ENCODE results near the gene INVS.

The INVS gene

GRCh38 chr9:100240512-100240911, 141.5 kb downstream of the INVS start:
- no peak for DNase-seq (ENCODE audit: low read depth in 3 of 3, low spot score in 1 of 3)

GRCh38 chr9:100267211-100267610, 168.2 kb downstream of the INVS start:
- DNase-seq (ENCODE audit: low read depth in 3 of 3, low spot score in 1 of 3) = no peak

- no peak for DNase-seq (ENCODE audit: low read depth in 3 of 3, low spot score in 1 of 3)
Measured at GRCh38 chr9:100268271-100268670, 169.2 kb downstream of the INVS start.

GRCh38 chr9:100269656-100270055, 170.6 kb downstream of the INVS start:
- DNase-seq (ENCODE audit: low read depth in 3 of 3, low spot score in 1 of 3) = no peak

- no peak for DNase-seq (ENCODE audit: low read depth in 3 of 3, low spot score in 1 of 3)
Measured at GRCh38 chr9:100277166-100277979, 178.3 kb downstream of the INVS start.

GRCh38 chr9:100281066-100281465, 182.0 kb downstream of the INVS start:
- no peak for DNase-seq (ENCODE audit: low read depth in 3 of 3, low spot score in 1 of 3)

GRCh38 chr9:100281676-100282387, 182.8 kb downstream of the INVS start:
- no peak for DNase-seq (ENCODE audit: low read depth in 3 of 3, low spot score in 1 of 3)

- no peak for DNase-seq (ENCODE audit: low read depth in 3 of 3, low spot score in 1 of 3)
Measured at GRCh38 chr9:100282388-100282719, 183.3 kb downstream of the INVS start.

GRCh38 chr9:100284247-100284646, 185.2 kb downstream of the INVS start:
- no peak for DNase-seq (ENCODE audit: low read depth in 3 of 3, low spot score in 1 of 3)

- no peak for DNase-seq (ENCODE audit: low read depth in 3 of 3, low spot score in 1 of 3)
Measured at GRCh38 chr9:100285080-100285479, 186.0 kb downstream of the INVS start.

GRCh38 chr9:100285601-100286000, 186.6 kb downstream of the INVS start:
- no peak for DNase-seq (ENCODE audit: low read depth in 3 of 3, low spot score in 1 of 3)

GRCh38 chr9:100286257-100286656, 187.2 kb downstream of the INVS start:
- no peak for DNase-seq (ENCODE audit: low read depth in 3 of 3, low spot score in 1 of 3)

GRCh38 chr9:100287186-100287585, 188.1 kb downstream of the INVS start:
- no peak for DNase-seq (ENCODE audit: low read depth in 3 of 3, low spot score in 1 of 3)

- no peak for DNase-seq (ENCODE audit: low read depth in 3 of 3, low spot score in 1 of 3)
Measured at GRCh38 chr9:100290714-100291113, 191.7 kb downstream of the INVS start.

- no peak for DNase-seq (ENCODE audit: low read depth in 3 of 3, low spot score in 1 of 3)
Measured at GRCh38 chr9:100292414-100292813, 193.4 kb downstream of the INVS start.

GRCh38 chr9:100294341-100294740, 195.3 kb downstream of the INVS start:
- DNase-seq (ENCODE audit: low read depth in 3 of 3, low spot score in 1 of 3) = no peak

- no peak for DNase-seq (ENCODE audit: low read depth in 3 of 3, low spot score in 1 of 3)
Measured at GRCh38 chr9:100294806-100295205, 195.8 kb downstream of the INVS start.

GRCh38 chr9:100295240-100295639, 196.2 kb downstream of the INVS start:
- DNase-seq (ENCODE audit: low read depth in 3 of 3, low spot score in 1 of 3) = no peak

- no peak for DNase-seq (ENCODE audit: low read depth in 3 of 3, low spot score in 1 of 3)
Measured at GRCh38 chr9:100296407-100296806, 197.4 kb downstream of the INVS start.

- DNase-seq (ENCODE audit: low read depth in 3 of 3, low spot score in 1 of 3) = no peak
Measured at GRCh38 chr9:100298378-100298777, 199.3 kb downstream of the INVS start.

GRCh38 chr9:100303747-100304146, 204.7 kb downstream of the INVS start:
- DNase-seq (ENCODE audit: low read depth in 3 of 3, low spot score in 1 of 3) = no peak

GRCh38 chr9:100306283-100306682, 207.2 kb downstream of the INVS start:
- no peak for DNase-seq (ENCODE audit: low read depth in 3 of 3, low spot score in 1 of 3)

- no peak for DNase-seq (ENCODE audit: low read depth in 3 of 3, low spot score in 1 of 3)
Measured at GRCh38 chr9:100307080-100307479, 208.0 kb downstream of the INVS start.

All from stimulated activated CD4-positive, alpha-beta T cell treated with anti-CD3 and anti-CD28 coated beads, TNF-alpha, amount 100 ng/mL, for 1 hour (primary cell).